ENCODE measurements around the gene RUBCN.
"Not testable (repeated sequence)": the region's sequence is repeated elsewhere in the genome, so short reads cannot be mapped to it uniquely, and the experiment has no call there.

The RUBCN gene

DNA sequence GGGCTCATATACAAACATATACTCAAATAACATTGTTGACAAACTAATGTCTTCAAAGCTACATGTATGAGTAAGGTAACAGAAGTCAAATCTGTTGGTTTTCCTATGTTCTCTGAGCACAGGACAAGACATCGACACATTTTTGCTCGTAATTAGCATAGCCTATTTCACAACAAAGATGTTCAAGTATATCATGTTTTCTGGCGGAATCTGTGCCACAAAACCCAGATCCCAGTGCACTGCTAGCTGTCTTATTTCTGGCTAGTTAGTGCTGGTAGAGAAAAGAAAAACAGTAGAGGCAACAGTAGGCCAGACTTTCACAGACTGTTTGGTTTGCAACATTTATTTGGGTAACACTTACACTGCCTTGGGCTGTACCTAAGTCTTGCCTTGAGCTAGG, 51.2 kb downstream of the RUBCN start:
- DNase-seq (ENCODE audit: low read depth) = no peak

DNA sequence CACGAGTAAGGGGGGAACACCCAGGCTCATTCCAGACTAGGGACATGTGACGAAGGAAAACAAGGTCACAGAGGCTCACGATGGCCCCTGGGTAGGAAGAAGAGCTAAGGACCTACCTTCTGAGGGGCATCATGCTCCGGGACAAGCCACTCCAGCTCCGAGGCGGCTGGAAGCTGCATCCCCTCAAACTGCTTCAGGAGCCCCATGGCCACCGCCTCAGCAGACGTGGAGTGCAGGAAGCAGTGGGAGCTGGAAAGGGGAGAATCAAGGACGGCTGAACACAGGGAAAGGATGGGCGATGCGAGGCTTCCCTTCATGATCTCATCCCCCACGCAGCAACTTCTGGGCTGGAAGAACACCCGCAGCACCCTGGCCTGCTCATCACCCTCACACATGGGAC, 53.5 kb downstream of the RUBCN start:
- no peak for DNase-seq (ENCODE audit: low read depth)

DNA sequence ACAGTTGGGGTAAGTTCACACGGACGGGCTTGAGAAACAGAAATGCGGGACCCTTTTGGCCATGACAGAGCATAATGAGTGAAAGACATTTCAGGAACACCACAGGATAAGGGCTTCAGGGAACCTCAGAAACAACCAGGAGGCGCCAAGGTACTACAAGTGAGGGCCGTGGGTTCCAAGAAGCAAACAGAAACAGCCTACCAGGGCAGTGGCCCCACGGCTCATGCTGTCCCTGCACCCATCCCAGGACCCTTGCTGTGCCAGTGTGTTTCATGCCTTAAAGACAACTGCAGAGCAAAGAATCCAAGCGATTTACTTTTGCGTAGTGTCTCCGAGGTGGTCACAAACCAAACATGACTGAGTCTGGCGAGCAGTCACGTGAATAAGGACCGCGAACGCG, 54.0 kb downstream of the RUBCN start:
- no peak for DNase-seq (ENCODE audit: low read depth)

DNA sequence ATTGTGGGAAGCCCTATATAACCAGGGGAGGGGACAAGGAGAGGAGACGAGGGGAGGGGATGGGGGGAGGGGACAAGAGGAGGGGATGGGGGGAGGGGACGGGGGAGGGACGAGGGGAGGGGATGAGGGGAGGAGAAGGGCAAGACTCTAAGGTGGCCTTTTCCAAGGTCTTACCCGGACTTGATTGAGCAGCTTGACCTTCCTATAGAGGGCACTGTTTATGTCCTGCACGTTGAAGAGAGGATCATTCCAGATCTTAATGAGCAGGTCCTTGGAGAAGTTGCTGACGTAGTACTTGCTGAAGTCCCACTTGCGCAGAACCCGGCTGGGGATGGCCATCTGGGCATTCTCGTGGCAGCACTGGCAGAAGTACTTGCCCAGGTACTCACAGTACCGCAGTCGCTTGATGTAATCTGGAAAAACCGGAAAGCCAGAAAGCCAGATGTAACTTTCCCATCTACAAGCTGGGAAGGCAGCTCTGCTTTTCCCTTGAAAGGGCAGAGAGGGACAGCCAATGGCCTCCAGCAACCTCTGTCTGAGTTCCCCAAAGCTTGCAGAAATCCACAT, 55.7 kb downstream of the RUBCN start:
- DNase-seq (ENCODE audit: low read depth) = no peak

DNA sequence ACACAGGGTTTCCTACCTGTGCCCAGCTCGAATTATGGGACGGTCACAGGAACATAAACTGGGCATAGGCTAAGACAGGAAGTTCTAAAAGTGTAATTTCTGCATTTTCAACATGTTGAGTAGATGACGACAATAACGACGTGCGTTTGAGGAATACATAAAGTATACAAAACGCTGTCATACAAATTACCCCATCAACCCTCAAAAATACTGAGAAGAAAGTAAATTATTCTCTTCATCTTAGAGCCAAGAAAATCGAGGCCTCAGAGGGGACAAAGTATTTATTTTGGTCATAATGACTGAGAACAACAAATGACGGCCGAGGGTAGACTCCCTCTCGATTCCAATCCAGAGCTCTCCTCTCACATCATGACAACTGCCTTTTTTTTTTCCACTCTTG, 60.8 kb downstream of the RUBCN start:
- DNase-seq (ENCODE audit: low read depth) = no peak

DNA sequence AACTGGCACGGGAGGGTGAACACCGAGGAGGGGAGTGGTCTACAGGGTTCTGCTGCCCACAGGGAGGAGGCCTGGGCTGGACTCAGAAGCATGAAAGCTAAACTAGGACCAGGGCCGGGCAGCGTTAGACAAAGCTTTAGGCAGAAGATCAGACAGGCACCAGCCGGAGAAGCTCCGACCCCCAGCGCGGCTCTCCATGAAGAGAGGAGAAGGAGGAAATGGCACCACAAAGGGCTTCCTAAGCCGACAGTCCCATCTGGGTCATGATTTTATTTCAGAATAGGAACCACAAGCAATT, 61.2 kb downstream of the RUBCN start:
- no peak for DNase-seq (ENCODE audit: low read depth)

DNA sequence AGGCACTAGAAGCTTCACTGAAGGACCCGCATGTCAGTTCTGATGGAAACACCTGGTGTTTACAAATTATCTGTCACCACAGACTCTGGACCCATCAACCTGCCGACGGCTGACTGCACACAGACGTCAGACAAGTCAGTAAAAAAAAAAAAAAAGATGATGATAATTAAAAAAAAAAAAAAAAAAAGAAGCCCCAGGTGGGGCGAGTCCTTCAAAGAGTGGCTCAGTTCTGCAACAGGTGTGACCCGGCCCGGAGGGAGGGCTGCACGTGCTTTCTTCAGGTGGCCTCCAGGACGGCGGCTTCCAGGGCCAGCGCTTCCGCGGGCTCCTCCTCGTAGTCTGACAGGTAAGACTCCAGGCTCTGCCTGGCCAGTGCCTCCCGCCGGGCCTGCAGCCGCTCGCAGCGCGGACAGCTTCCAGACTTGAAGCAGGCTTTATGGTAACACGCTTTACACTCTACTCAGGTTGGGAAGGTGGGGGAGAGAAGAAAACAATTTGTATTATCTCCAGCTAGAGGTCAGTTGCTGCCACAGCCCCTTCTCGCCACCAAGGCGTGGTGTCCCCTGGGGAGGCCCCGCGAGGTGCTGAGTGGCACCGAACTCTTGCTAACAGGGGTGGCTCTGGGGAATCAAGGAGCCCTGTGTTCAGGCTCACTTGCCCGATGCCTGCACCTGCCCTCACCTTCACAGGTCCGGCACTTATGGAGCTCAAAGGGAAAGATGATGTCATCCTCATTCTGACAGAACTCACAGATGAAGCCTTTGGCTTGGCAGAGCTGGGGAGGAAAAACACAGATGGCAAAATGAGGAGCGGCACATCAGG, 61.8 kb downstream of the RUBCN start:
- DNase-seq (ENCODE audit: low read depth) = no peak

DNA sequence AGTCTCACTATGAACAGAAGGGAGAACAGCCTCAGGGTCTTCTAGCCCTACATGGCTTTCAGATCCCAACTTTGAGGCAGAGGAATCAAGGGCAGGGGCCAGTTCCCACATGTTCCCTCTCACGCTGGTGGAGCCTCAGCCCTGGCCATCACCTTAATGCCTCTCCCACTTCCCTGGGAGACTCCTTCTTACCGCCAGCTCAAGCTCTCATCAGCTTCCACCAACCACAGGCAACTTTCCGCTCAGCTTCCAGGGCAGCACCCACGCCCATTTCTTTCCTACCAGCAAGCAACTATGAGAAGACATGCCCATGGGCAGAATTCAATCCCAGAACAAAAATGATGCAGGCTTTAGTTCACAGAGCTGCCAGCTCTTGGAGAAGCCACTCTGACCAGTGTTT, 63.5 kb downstream of the RUBCN start:
- DNase-seq (ENCODE audit: low read depth) = no peak

DNA sequence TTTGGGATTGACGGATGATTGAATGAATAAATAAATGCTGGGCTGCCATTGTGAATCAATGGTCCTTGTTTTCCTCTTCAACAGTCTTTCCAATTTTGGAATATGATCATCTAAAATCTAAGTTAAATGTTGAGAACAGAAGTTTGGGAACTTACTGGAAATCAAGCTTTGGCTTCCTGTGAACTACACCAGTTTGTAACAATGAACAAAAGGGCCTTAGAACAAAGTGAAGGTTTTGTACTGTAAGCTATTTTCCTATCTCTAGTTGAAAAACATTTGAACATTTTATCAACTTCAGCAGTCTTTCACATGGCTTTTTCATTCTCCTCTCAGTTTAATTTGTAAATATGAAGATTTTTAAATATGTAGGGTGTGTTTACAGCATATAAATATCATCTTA, 66.3 kb downstream of the RUBCN start:
- DNase-seq (ENCODE audit: low read depth) = no peak

DNA sequence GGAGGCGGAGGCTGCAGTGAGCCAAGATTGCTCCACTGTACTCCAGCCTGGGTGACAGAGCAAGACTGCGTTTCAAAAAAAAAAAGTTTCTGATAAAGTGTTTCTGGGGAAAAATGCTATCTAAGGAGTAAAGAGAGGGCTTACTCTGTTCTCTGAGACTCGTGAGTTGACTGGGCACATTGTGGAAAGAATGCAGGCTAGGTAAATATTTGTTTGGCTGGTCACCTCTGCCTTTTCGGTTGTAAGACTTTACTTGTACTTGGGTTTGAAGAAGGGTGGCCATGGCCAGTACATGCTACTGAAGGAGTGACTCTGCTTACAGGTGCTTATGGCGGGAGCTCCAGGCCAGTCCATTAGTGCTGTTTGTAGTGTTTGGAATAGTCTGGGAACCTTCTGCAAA, 68.7 kb downstream of the RUBCN start:
- DNase-seq (ENCODE audit: low read depth) = no peak

DNA sequence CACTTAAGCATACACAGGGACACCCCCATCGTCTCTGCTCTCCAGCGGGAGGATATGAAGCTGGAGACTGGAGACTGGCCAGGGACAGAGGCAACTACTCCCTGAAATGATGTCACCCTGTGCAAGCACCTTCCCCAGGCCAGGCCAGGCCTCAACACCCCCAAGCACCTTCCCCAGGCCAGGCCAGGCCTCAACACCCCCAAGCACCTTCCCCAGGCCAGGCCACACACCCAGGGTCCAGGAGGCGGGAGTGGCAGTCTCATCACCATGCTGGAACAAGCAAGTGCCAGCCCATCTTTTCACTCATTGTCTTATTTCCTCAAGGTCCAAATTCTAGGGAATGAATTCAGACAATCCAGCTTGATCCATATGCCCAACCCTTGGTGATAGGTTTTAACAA, 69.4 kb downstream of the RUBCN start:
- not testable (repeated sequence) for DNase-seq (ENCODE audit: low read depth)

DNA sequence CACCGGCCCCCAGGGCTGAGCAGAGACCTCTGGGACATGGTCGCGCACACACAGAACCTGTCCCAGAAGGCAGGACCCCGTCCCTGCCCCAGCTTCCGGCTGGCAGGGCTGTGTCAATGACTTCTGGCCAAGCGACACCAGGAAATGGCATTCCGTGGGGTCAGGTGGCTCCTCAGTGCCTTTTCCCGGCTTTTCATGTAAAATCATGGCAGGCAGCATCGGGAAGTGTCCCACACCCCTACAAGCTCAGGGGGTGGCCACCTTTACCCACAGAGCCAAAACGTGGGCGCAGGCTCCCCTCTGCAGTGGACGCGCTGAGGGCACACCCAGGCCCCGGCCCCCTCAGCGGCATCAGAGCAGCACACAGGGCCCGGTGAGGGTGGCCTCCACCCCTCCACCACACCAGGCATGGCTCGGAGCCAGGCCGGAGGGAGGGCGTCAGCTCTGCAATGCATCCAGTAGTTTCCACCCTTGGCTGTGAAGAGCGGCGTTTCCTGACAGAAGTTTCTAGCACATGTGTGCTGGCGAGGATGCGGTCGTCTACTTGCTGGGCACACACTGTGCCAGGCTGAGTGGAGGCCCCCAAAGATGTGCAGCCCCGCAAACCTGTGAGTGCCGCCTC, 70.4 kb downstream of the RUBCN start:
- DNase-seq (ENCODE audit: low read depth) = not testable (repeated sequence)

DNA sequence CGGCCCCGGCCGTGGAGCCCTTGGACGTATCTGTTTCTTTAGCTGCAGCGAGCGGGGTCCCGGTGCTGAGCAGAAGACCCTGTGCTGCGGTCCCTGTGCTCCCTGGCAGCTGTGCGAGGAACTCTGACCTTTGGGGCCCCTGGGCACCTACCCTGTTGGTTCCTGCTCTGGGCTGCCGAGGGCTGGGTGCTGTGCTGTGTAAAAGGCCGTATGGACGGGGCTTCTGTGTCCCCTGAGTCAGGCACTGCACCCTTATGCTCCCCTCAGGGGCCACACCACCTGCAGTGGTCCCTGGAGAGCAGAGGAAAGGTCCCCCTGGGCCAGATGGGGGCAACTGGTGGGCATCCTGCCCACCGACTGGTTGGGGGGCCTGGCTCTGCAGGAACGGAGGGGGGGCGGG, 71.2 kb downstream of the RUBCN start:
- DNase-seq (ENCODE audit: low read depth) = not testable (repeated sequence)

DNA sequence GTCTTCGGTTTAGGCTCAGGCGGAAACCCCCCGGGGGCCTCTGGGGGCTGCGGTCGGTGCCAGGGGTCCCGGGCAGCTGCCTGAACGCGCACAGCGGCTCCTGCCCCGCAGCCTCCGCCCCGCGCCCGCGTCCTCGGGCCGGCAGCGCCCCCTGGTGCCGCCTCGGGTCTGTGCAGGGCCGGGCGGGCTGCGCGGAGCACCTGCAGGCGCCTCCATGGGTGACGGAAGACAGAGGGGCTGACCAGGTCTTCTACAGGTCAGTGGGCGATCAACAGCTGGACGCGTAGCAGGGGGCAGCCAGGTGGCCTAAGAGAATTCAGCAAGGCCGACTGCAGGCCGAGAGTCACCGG, 71.6 kb downstream of the RUBCN start:
- DNase-seq (ENCODE audit: low read depth) = not testable (repeated sequence)

DNA sequence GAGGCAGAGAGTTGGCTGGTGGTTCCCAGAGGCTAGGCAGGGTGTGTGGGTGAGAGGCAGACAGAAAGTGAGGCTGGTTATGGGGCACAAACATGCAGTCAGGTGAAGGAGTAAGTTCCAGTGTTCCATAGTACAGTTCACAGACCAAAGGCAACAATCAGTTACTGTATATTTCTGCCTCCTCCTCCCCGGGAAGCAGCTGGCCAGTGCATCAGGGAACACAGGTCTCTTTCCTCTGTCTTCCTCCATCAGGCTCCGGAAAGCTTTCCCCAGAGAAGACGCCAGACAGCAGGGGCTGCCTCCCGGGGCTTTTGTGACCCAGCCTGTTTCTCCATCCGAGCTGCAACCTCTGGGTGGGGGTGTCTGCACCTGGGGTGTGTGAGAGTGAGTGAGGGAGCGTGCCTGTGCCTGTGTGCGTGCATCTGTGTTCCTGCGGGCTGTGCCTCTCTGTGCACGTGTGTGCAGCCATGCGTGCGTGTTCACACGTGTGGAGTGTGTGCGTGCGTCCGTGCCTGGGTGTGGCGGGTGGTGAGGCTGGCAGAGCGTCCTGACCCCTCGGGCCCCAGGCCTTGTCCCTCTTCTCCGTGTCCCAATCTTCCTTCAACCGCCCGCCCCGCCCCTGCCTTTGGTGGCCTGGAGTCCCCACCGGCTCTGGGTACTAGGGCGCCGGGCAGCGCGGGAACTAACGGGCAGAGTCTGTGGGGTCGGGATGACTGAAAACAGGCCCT, 72.1 kb downstream of the RUBCN start:
- peak; percentile 4 for DNase-seq (ENCODE audit: low read depth)

DNA sequence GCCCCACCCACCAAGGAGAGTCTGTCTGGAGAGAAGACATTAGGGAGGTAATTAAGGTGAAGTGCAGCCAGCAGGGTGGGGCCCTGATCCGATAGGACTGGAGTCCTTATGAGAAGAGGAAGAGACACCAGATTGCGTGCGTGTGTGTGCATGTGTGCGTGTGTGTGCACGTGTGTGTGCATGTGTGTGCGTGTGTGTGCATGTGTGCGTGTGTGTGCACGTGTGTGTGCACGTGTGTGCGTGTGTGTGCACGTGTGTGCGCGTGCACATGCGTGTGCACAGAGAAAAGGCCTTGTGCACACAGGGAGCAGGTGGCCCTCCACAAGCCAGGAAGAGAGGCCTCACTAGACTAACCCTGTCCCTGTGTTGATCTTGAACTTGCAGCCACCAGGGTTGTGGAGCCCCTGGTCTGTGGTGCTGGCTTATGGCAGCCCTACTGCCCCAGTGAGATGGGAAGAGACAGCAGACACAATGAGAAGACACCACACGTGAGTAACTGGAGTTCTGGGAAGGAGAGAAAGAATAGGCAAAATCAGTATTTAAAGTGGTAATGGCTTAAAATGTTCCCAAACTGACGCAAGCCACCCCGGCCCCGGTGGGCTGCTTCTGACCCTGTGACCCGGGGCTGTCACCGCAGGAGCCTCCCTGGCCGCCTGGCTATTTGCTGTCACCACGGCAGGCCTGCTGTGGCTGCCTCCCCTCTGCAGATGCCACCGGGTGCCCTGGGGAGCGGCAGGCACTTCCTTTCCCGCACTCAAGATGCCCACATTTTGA, 73.2 kb downstream of the RUBCN start:
- not testable (repeated sequence) for DNase-seq (ENCODE audit: low read depth)

DNA sequence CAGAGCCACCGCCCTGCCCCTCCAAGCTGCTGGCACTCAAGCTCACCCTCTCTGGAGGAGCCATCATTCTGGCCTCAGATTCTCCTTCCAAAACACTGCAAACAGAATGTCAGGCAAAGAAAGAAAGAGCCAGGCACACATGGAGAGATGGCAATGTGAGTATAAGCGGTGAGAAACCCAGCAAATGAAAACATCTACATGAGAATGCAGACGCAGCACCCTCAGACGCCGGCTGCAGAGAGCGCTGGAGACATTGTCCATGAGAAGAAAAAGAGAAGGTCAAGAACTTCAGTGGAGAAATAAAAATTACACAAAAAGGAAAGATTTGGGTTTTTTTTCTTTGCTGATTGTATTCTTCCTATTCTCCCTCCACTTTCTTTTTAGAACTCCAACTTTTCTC, 74.4 kb downstream of the RUBCN start:
- DNase-seq (ENCODE audit: low read depth) = not testable (repeated sequence)

DNA sequence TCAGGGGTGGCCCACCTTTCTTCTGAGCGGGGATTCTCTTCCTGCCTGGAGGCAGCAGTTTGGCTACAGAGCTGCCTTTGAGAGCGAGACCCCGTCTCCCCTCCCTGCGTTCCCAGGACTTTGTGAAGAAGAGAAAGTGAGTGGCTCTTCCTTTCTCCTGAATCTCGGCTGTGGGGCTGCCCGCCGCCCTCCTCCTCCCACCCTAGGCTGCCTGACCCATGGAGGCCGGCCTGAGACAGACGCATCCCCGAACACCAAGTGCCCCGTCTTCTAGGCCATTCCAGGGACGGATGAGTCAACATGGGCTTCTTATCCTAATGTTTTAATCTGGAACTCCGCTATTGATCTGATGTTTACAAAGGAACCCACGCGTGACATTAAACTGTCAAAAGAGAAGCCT, 74.8 kb downstream of the RUBCN start:
- not testable (repeated sequence) for DNase-seq (ENCODE audit: low read depth)

DNA sequence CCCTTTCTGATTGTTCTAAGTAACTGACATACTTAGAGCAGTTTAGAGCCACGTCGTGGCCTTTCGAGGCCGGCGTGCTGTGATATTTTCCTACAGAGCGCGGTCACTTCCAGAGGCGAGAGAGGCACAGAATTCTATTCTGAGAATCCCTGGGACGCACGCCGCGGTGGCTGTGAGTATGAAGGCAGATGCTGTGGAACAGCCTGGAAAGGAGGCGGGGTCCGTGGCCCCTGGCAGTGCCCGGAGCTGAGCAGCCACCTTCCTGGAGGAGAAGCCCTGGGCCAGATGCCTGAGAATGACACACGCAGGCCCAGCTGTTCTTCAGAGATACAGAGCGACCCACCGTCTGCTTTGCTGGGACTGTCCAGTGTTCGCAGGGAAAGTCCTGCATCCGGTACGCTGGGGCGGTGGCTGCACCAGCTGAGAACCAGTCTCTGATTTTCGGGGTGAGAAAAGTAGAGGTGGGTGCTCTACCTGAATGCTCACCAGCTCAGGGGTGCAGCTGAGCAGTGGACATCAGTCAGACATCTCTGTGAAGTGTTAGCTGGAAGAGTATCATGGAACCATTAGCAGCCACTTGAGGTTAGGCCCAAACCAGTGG, 75.4 kb downstream of the RUBCN start:
- not testable (repeated sequence) for DNase-seq (ENCODE audit: low read depth)

DNA sequence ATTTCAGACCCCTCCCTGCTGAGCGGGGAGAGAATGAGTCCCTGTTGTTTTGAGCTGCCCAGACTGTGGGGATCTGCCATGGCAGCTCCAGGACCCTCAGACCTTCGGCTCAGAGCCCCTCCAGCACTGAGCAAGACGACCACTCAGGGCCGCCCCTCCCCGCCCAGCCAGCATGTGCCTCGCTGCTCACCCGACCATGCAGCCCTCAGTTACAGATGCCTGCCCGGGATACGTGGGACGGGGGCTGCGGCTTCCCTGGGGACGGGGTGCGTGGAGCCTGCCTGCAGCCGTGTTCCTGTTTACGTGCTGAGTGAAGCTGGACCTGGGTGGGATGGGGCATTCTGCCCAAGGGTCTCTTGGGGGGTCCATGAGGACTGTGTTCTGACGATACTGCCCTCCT, 77.0 kb downstream of the RUBCN start:
- not testable (repeated sequence) for DNase-seq (ENCODE audit: low read depth)

DNA sequence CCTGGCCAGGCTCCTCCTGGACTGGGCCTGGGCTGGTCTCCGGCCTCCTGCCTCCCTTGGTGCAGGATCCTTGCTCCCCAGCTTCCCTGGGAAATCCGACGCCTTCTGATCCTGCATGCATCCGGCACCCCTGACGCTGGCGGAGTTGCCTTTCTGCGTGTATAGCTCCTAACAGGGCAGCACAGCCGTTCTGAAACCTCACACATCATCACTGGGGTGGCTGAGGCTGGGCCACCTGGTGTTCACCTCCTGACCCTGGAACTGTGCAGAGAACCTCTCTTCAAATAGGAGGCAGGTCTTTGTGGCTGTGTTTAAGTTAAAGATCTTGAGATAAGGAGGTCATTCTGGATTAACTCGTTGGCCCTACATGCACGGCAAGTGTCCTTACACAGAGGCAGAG, 77.6 kb downstream of the RUBCN start:
- not testable (repeated sequence) for DNase-seq (ENCODE audit: low read depth)

DNA sequence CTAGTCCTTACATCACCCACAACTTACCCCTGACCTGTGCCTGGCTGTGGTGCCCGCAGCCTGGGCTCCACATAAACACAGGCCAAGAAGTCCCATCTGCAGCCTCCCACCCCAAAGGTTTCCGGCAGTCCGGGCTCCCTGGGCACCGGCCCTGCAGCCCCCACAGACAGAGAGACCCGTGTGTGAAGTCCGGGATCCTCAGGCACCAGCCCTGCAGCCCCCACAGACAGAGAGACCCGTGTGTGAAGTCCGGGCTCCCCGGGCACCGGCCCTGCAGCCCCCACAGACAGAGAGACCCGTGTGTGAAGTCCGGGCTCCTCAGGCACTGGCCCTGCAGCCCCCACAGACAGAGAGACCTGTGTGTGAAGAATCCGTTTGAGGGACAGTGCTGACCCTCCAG, 78.0 kb downstream of the RUBCN start:
- DNase-seq (ENCODE audit: low read depth) = not testable (repeated sequence)
